Measurements from ENCODE around the gene STAC2. TPM values are rescaled to one million over a fixed set of nuclear protein-coding genes. Genes with fewer than 3 reads are reported as not detected.

The STAC2 gene
- polyA plus RNA-seq, 2 of the 4 experiments (the other 2 are of a cell fraction) = 0.03 to 0.26 TPM

DNA sequence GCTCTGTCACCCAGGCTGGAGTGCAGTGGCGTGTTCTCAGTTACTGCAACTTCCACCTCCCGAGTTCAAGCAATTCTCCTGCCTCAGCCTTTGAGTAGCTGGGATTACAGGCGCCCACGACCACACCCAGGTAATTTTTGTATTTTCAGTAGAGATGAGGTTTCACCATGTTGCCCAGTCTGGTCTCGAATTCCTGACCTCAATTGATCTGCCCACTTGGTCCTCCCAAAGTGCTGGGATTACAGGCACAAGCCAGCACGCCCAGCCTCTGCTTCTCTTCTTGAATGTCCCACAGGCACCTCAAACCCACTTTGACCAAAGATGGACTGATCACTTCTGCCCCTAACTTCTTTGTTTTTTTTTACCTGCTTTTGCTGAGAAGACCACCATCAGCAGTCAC is 55.2 kb downstream of the STAC2 start:
- DNase-seq (ENCODE audit: low read depth in 1 of 2, low spot score in 1 of 2) = no peak
- ChIA-PET POLR2A (no interaction called here), CTCF (interaction anchor here (0.7 to 30.5 kb wide), 8 partner anchors 12 to 289 kb away, joined by 3 to 612 read pairs (median 6); partner anchors contain the start of genes ARL5C and PLXDC1)
- Histone ChIP-seq H3K4me3 (no peak overlapping the region), H3K4me1 (no peaks in the 10 kb centered on the region), H3K4me2 (no peak overlapping the region), H3K9me3 (no peaks in the 10 kb centered on the region), H3K27ac (no peak overlapping the region)
- ATAC-seq = no peak
- 66% methylated on average over 6 of the region's 6 CpGs for WGBS (ENCODE audit: missing lambda C conversion rate)
- TF ChIP-seq ZFP36 (IDR thresholded peaks at IDR 0.05; ENCODE audit: borderline replicate concordance, partially characterized antibody) = no peak
- no peak for TF ChIP-seq FOSB (CRISPR knock-in tag; IDR thresholded peaks at IDR 0.05)
- no peak for TF ChIP-seq ESRRA (IDR thresholded peaks at IDR 0.05; ENCODE audit: borderline replicate concordance, low read length)
- TF ChIP-seq, protein P1, sequence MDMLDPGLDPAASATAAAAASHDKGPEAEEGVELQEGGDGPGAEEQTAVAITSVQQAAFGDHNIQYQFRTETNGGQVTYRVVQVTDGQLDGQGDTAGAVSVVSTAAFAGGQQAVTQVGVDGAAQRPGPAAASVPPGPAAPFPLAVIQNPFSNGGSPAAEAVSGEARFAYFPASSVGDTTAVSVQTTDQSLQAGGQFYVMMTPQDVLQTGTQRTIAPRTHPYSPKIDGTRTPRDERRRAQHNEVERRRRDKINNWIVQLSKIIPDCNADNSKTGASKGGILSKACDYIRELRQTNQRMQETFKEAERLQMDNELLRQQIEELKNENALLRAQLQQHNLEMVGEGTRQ (IDR thresholded peaks at IDR 0.05) = no peak
- TF ChIP-seq, protein P2, sequence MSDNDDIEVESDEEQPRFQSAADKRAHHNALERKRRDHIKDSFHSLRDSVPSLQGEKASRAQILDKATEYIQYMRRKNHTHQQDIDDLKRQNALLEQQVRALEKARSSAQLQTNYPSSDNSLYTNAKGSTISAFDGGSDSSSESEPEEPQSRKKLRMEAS (IDR thresholded peaks at IDR 0.05) = no peak
- TF ChIP-seq GATA3 (IDR thresholded peaks at IDR 0.05; ENCODE audit: borderline replicate concordance) = no peak
- no peak for TF ChIP-seq RNF2 (IDR thresholded peaks at IDR 0.05; ENCODE audit: borderline replicate concordance, low read depth)
- TF ChIP-seq SMC3 (IDR thresholded peaks at IDR 0.05) = no peak
- no peak for TF ChIP-seq EHMT2 (IDR thresholded peaks at IDR 0.05; ENCODE audit: low read depth)
- TF ChIP-seq POLR2AphosphoS2 (conservative IDR thresholded peaks at IDR 0.05; ENCODE audit: low read length) = no peak
- no peak for TF ChIP-seq KDM5A (IDR thresholded peaks at IDR 0.05)
- no peak for TF ChIP-seq JUNB (IDR thresholded peaks at IDR 0.05)
- no peak for TF ChIP-seq EHF (CRISPR knock-in tag; IDR thresholded peaks at IDR 0.05)
- TF ChIP-seq, protein P3, sequence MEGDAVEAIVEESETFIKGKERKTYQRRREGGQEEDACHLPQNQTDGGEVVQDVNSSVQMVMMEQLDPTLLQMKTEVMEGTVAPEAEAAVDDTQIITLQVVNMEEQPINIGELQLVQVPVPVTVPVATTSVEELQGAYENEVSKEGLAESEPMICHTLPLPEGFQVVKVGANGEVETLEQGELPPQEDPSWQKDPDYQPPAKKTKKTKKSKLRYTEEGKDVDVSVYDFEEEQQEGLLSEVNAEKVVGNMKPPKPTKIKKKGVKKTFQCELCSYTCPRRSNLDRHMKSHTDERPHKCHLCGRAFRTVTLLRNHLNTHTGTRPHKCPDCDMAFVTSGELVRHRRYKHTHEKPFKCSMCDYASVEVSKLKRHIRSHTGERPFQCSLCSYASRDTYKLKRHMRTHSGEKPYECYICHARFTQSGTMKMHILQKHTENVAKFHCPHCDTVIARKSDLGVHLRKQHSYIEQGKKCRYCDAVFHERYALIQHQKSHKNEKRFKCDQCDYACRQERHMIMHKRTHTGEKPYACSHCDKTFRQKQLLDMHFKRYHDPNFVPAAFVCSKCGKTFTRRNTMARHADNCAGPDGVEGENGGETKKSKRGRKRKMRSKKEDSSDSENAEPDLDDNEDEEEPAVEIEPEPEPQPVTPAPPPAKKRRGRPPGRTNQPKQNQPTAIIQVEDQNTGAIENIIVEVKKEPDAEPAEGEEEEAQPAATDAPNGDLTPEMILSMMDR (IDR thresholded peaks at IDR 0.05) = no peak
- no peak for TF ChIP-seq FOSL2 (IDR thresholded peaks at IDR 0.05)
- no peak for TF ChIP-seq FOSL2 (CRISPR knock-in tag; IDR thresholded peaks at IDR 0.05)
- TF ChIP-seq, protein P4, sequence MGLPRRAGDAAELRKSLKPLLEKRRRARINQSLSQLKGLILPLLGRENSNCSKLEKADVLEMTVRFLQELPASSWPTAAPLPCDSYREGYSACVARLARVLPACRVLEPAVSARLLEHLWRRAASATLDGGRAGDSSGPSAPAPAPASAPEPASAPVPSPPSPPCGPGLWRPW (IDR thresholded peaks at IDR 0.05) = no peak
- no peak for TF ChIP-seq HOXB5 (CRISPR knock-in tag; IDR thresholded peaks at IDR 0.05)
- TF ChIP-seq RCOR1 (IDR thresholded peaks at IDR 0.05; ENCODE audit: low read depth, low read length) = no peak
- no peak for TF ChIP-seq SREBF2 (IDR thresholded peaks at IDR 0.05)
- no peak for TF ChIP-seq HEYL (CRISPR knock-in tag; IDR thresholded peaks at IDR 0.05)
- no peak for FAIRE-seq

DNA sequence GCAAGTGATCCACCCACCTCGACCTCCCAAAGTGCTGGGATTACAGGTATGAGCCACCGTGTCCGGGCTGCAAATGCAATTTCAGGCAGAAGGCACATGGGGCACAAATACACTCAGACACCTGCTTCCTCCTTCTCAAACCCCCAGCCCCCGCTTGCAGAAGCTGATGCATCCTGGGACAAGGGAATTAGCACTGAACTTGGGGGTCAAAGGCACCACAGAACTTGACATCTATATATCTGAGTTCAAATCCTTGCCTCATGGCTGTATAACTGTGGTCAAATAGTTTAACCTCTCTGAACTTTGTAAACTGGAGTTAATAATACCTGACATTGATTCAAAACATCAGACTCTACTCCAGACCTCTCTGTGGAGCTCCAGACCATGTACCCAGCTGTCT is 55.6 kb downstream of the STAC2 start:
- Histone ChIP-seq H3K9me3 (no peaks in the 10 kb centered on the region), H3K4me1 (no peaks in the 10 kb centered on the region), H3K4me2 (no peak overlapping the region), H3K27ac (no peak overlapping the region), H3K4me3 (no peak overlapping the region)
- no peak for TF ChIP-seq HOXA7 (CRISPR knock-in tag; IDR thresholded peaks at IDR 0.05)
- no peak for TF ChIP-seq RNF2 (IDR thresholded peaks at IDR 0.05; ENCODE audit: borderline replicate concordance, low read depth)
- TF ChIP-seq POLR2AphosphoS2 (conservative IDR thresholded peaks at IDR 0.05; ENCODE audit: low read length) = no peak
- TF ChIP-seq RARB (CRISPR knock-in tag; IDR thresholded peaks at IDR 0.05) = no peak
- TF ChIP-seq HOXB5 (CRISPR knock-in tag; IDR thresholded peaks at IDR 0.05) = no peak
- TF ChIP-seq SREBF2 (IDR thresholded peaks at IDR 0.05) = no peak
- no peak for TF ChIP-seq ESRRA (IDR thresholded peaks at IDR 0.05; ENCODE audit: borderline replicate concordance, low read length)
- WGBS (ENCODE audit: missing lambda C conversion rate) = 61% methylated on average over 4 of the region's 4 CpGs
- ChIA-PET POLR2A (no interaction called here), CTCF (interaction anchor here (0.7 to 30.5 kb wide), 11 partner anchors 10 to 289 kb away, joined by 3 to 612 read pairs (median 4); partner anchors contain the start of genes ARL5C and PLXDC1)
- no peak for FAIRE-seq
- no peak for ATAC-seq
- DNase-seq (ENCODE audit: low read depth in 1 of 2, low spot score in 1 of 2) = no peak

Data from A549 (cell line).